VCaP (cell line): ENCODE data around the gene HIVEP3.
"Not testable (repeated sequence)": the region's sequence is repeated elsewhere in the genome, so short reads cannot be mapped to it uniquely, and the experiment has no call there.

Experiments
- H3K27ac ChIP-seq: fragments of 450-650 bp; 2 replicates; pipeline ENCODE4 v1.5.1; 2017
- CTCF ChIP-seq: fragments of 450-650 bp; conservative IDR thresholded peaks from 2 replicates; pipeline ENCODE4 v1.5.1; 2017; ENCODE audit warnings: mild to moderate bottlenecking, moderate library complexity

The HIVEP3 gene

GRCh38 chr1:41698916-41699860, 219.5 kb downstream of the HIVEP3 start:
- TF ChIP-seq CTCF = no peak
- H3K27ac ChIP-seq = no peak overlapping the region

- TF ChIP-seq CTCF = no peak
- H3K27ac ChIP-seq = no peak overlapping the region
Observed at GRCh38 chr1:41696381-41696780, 222.3 kb downstream of the HIVEP3 start.

- H3K27ac ChIP-seq = peak overlapping the region; percentile 51
- TF ChIP-seq CTCF = no peak
Observed at GRCh38 chr1:41695118-41695745, 223.5 kb downstream of the HIVEP3 start.

GRCh38 chr1:41691966-41692365, 226.8 kb downstream of the HIVEP3 start:
- not testable (repeated sequence) for H3K27ac ChIP-seq

GRCh38 chr1:41691424-41691823, 227.3 kb downstream of the HIVEP3 start:
- no peak overlapping the region for H3K27ac ChIP-seq
- no peak for TF ChIP-seq CTCF

GRCh38 chr1:41690331-41690730, 228.4 kb downstream of the HIVEP3 start:
- no peak for TF ChIP-seq CTCF
- H3K27ac ChIP-seq = no peak overlapping the region

GRCh38 chr1:41689558-41689981, 229.2 kb downstream of the HIVEP3 start:
- H3K27ac ChIP-seq = no peak overlapping the region
- TF ChIP-seq CTCF = no peak

- no peak overlapping the region for H3K27ac ChIP-seq
Observed at GRCh38 chr1:41689139-41689538, 229.6 kb downstream of the HIVEP3 start.

More at GRCh38 chr1:41689139-41689538, 229.6 kb downstream of the HIVEP3 start:
- no peak for TF ChIP-seq CTCF
